Measurements from ENCODE around the gene DNAH17.

GRCh38 chr17:78528541-78528940 lies 48.7 kb downstream of the DNAH17 start:
- TF ChIP-seq, protein P1, sequence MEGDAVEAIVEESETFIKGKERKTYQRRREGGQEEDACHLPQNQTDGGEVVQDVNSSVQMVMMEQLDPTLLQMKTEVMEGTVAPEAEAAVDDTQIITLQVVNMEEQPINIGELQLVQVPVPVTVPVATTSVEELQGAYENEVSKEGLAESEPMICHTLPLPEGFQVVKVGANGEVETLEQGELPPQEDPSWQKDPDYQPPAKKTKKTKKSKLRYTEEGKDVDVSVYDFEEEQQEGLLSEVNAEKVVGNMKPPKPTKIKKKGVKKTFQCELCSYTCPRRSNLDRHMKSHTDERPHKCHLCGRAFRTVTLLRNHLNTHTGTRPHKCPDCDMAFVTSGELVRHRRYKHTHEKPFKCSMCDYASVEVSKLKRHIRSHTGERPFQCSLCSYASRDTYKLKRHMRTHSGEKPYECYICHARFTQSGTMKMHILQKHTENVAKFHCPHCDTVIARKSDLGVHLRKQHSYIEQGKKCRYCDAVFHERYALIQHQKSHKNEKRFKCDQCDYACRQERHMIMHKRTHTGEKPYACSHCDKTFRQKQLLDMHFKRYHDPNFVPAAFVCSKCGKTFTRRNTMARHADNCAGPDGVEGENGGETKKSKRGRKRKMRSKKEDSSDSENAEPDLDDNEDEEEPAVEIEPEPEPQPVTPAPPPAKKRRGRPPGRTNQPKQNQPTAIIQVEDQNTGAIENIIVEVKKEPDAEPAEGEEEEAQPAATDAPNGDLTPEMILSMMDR (IDR thresholded peaks at IDR 0.05) = no peak
- no peak for TF ChIP-seq POLR2A (IDR thresholded peaks at IDR 0.05)

All from vagina (tissue), 2 donors.